Measurements from ENCODE around the gene HOXA1.

The HOXA1 gene

GRCh38 chr7:27112955-27113949 is 17.5 kb upstream of the HOXA1 start (continued):
- TF ChIP-seq ZBTB26 (tag by site-specific recombination; optimal IDR thresholded peaks at IDR 0.05) (peak; percentile 54), ZNF843 (tag by site-specific recombination; IDR thresholded peaks at IDR 0.05) (0 out of 2 replicates have a peak, but pooled peaks have one; percentile 62), ZNF514 (tag by site-specific recombination; IDR thresholded peaks at IDR 0.05) (no peak), ZNF501 (tag by site-specific recombination; IDR thresholded peaks at IDR 0.05) (0 out of 2 replicates have a peak, but pooled peaks have one; percentile 52), SP7 (tag by site-specific recombination; IDR thresholded peaks at IDR 0.05) (peak; percentile 78), ZNF548 (tag by site-specific recombination; IDR thresholded peaks at IDR 0.05) (no peak), PRDM6 (tag by site-specific recombination; IDR thresholded peaks at IDR 0.05) (peak; percentile 7; the same call in 1 of the 2 replicates), ZNF785 (tag by site-specific recombination; IDR thresholded peaks at IDR 0.05) (no peak), ZNF692 (tag by site-specific recombination; IDR thresholded peaks at IDR 0.05) (no peak), FEZF1 (tag by site-specific recombination; IDR thresholded peaks at IDR 0.05) (peak; percentile 20; the same call in 1 of the 2 replicates), ZSCAN18 (tag by site-specific recombination; IDR thresholded peaks at IDR 0.05) (no peak), ZNF26 (tag by site-specific recombination; IDR thresholded peaks at IDR 0.05) (no peak), PRDM1 (tag by site-specific recombination; IDR thresholded peaks at IDR 0.05) (peak; percentile 82)
- TF ChIP-seq, protein P1, sequence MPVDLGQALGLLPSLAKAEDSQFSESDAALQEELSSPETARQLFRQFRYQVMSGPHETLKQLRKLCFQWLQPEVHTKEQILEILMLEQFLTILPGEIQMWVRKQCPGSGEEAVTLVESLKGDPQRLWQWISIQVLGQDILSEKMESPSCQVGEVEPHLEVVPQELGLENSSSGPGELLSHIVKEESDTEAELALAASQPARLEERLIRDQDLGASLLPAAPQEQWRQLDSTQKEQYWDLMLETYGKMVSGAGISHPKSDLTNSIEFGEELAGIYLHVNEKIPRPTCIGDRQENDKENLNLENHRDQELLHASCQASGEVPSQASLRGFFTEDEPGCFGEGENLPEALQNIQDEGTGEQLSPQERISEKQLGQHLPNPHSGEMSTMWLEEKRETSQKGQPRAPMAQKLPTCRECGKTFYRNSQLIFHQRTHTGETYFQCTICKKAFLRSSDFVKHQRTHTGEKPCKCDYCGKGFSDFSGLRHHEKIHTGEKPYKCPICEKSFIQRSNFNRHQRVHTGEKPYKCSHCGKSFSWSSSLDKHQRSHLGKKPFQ (tag by site-specific recombination; IDR thresholded peaks at IDR 0.05): no peak

DNA sequence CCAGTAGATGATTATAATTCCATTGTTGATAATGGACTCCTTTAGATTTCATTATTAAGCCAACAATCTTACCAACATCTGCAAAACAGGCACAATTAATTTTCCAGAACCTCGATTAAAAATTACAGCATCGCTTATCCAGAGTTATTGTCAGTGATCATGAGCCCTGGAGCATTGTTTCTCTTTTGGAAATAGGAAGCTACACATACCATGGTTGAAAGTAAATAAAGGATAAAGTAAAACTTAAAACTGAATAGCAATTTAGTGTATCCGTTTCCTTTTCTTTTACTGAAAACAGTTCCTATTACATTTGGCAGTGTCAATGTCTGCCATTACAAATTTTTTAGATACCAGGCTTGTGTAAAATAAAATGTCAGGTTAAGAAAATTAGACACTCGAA is 16.6 kb upstream of the HOXA1 start:
- Histone ChIP-seq H3K27ac (ENCODE audit: extremely low read depth, low read depth, low read length) (peak overlapping the region; percentile 99), H3K36me3 (ENCODE audit: control insufficient read depth in 2 of 2, insufficient read depth in 1 of 2, low read length in 2 of 2) (peaks cover 7 to 25% of the 10 kb centered on the region in 2 experiments), H3K4me1 (ENCODE audit: control insufficient read depth, insufficient read depth, low read length) (peaks cover 21% of the 10 kb centered on the region), H3K9me3 (ENCODE audit: control insufficient read depth, insufficient read depth, low read depth, low read length) (no peaks in the 10 kb centered on the region), H3K4me3 (ENCODE audit: low read depth, low read length) (peak overlapping the region; percentile 70)
- POLR2A ChIA-PET: interaction anchor here (2.1 to 3.6 kb wide), 6 partner anchors 16 to 248 kb away, joined by 7 to 32 read pairs (median 18); partner anchors contain the start of genes HOXA1, HOXA4 and SKAP2
- peak; percentile 74 for TF ChIP-seq PRDM6 (tag by site-specific recombination; IDR thresholded peaks at IDR 0.05)
- no peak for TF ChIP-seq ZSCAN16 (tag by site-specific recombination; IDR thresholded peaks at IDR 0.05)
- TF ChIP-seq, protein P2, sequence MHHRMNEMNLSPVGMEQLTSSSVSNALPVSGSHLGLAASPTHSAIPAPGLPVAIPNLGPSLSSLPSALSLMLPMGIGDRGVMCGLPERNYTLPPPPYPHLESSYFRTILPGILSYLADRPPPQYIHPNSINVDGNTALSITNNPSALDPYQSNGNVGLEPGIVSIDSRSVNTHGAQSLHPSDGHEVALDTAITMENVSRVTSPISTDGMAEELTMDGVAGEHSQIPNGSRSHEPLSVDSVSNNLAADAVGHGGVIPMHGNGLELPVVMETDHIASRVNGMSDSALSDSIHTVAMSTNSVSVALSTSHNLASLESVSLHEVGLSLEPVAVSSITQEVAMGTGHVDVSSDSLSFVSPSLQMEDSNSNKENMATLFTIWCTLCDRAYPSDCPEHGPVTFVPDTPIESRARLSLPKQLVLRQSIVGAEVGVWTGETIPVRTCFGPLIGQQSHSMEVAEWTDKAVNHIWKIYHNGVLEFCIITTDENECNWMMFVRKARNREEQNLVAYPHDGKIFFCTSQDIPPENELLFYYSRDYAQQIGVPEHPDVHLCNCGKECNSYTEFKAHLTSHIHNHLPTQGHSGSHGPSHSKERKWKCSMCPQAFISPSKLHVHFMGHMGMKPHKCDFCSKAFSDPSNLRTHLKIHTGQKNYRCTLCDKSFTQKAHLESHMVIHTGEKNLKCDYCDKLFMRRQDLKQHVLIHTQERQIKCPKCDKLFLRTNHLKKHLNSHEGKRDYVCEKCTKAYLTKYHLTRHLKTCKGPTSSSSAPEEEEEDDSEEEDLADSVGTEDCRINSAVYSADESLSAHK (tag by site-specific recombination; IDR thresholded peaks at IDR 0.05): peak; percentile 50; the same call in 1 of the 2 replicates
- CTCF ChIA-PET: interaction anchor here (0.9 kb wide), 1 partner anchor 73 kb away, joined by 3 read pairs; the partner anchor contains the start of gene HOXA11

Data from HEK293 (cell line).